Upper lobe of left lung (tissue), 4 donors: ENCODE results near the gene KCNIP4.

Experiments
- EP300 ChIP-seq, 4 donors: sonication (generic); formaldehyde crosslinking; IDR thresholded peaks; one replicate each; pipeline ENCODE4 v1.5.1; 2017; ENCODE audit warnings: antibody characterized with exemption in 4 of 4, control low read depth in 2 of 4
- POLR2A ChIP-seq, 4 donors: fragments of 450-650 bp; IDR thresholded peaks; one replicate each; pipeline ENCODE4 v1.5.1; 2016 to 2017; ENCODE audit warnings: antibody characterized with exemption in 4 of 4, mild to moderate bottlenecking in 2 of 4

- TF ChIP-seq POLR2A (IDR thresholded peaks at IDR 0.05): no peak
- TF ChIP-seq EP300 (IDR thresholded peaks at IDR 0.05): no peak
Measured at GRCh38 chr4:20844311-20844710, 1104.3 kb downstream of the KCNIP4 start.
